OCI-LY7 (cell line): ENCODE data around the gene SCFD2.

Source experiments
- EZH2phosphoT487 ChIP-seq: fragments of 200-600 bp; sonication (generic); IDR thresholded peaks from 2 replicates; pipeline ENCODE4 v1.6.1; 2018; ENCODE audit warnings: low read depth, borderline replicate concordance, mild to moderate bottlenecking, mixed run types, antibody characterized with exemption, low read length, moderate library complexity, mixed read lengths
- TF ChIP-seq, protein P1 (sequence below): fragments of 200-600 bp; sonication (generic); conservative IDR thresholded peaks from 2 replicates; pipeline ENCODE4 v1.5.1; 2014; ENCODE audit warnings: mild to moderate bottlenecking, antibody characterized with exemption, low read length, moderate library complexity, mixed read lengths

DNA sequence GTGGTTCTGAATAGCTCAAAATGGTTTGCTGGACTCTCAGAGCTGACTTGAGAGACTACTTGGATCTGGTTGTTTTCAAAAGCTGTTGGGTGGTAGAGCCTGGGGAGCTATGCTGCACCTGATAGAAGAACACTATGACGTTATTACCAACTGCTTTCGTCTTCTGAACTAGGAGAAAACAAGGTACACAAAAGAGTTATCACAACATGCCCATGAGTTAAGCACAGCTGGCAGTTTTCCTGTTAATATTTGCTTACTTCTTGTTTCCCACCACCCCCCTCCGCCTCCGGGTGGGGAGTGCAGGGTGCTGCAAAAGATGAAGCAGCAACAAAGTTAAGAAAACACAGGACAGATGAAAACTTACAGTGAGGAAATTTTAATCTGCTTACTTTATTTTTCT is 434.6 kb downstream of the SCFD2 start:
- no peak for TF ChIP-seq EZH2phosphoT487
- TF ChIP-seq, protein P1, sequence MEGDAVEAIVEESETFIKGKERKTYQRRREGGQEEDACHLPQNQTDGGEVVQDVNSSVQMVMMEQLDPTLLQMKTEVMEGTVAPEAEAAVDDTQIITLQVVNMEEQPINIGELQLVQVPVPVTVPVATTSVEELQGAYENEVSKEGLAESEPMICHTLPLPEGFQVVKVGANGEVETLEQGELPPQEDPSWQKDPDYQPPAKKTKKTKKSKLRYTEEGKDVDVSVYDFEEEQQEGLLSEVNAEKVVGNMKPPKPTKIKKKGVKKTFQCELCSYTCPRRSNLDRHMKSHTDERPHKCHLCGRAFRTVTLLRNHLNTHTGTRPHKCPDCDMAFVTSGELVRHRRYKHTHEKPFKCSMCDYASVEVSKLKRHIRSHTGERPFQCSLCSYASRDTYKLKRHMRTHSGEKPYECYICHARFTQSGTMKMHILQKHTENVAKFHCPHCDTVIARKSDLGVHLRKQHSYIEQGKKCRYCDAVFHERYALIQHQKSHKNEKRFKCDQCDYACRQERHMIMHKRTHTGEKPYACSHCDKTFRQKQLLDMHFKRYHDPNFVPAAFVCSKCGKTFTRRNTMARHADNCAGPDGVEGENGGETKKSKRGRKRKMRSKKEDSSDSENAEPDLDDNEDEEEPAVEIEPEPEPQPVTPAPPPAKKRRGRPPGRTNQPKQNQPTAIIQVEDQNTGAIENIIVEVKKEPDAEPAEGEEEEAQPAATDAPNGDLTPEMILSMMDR: no peak
